Spleen (tissue), 7 donors: ENCODE measurements around the gene SETD1B.

Experiments
- POLR2AphosphoS5 ChIP-seq, 3 donors: sonication (generic); formaldehyde crosslinking; IDR thresholded peaks; one replicate each; pipeline ENCODE4 v1.5.1; 2017; ENCODE audit warnings: antibody characterized with exemption in 3 of 3
- TF ChIP-seq, protein P1 (sequence below), 11 experiments: fragments of 200-600 bp in 7 of 11; fragments of 450-650 bp in 4 of 11; sonication (generic) in 4 of 11; IDR thresholded peaks in 8 of 11; conservative IDR thresholded peaks in 3 of 11; 1 replicate in 7 of 11; 2 replicates in 4 of 11; pipeline versions ENCODE4 v1.4.0 to v1.8.0; 2016 to 2021; ENCODE audit warnings: antibody characterized with exemption in 11 of 11, inconsistent platforms in 4 of 11, mild to moderate bottlenecking in 1 of 11
- donor health status: DM: no; HTN: no; CAD: no; lungs with moderate emphysema.
- donor health status: DM: no; HTN: no; CAD: no.
- donor health status: DM: no; HTN: no; CAD: no.

DNA sequence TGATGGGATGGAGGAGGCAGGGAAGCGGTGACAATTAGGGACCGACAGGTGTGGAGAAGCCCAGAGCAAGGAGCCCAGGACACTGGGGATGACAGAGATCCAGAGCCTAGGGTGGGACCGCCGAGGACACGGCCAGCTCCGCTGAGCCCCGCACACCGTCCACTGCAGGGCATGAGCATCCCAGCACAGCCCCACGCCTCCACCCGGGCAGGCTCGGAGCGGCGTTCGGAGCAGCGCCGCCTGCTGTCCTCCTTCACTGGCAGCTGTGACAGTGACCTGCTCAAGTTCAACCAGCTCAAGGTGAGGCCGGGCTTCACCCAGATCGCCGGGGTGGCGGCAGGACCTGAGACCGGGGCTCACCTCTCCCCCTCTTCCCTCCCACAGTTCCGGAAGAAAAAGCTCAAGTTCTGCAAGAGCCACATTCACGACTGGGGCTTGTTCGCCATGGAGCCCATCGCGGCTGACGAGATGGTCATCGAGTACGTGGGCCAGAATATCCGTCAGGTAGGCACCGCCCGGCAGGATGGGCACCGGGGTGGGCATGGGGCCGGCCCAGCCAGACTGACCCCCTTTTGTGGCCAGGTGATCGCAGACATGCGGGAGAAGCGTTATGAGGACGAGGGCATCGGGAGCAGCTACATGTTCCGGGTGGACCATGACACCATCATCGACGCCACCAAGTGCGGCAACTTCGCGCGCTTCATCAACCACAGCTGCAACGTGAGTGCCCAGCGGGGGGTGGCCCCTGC lies 23.7 kb downstream of the SETD1B start:
- TF ChIP-seq, protein P1, sequence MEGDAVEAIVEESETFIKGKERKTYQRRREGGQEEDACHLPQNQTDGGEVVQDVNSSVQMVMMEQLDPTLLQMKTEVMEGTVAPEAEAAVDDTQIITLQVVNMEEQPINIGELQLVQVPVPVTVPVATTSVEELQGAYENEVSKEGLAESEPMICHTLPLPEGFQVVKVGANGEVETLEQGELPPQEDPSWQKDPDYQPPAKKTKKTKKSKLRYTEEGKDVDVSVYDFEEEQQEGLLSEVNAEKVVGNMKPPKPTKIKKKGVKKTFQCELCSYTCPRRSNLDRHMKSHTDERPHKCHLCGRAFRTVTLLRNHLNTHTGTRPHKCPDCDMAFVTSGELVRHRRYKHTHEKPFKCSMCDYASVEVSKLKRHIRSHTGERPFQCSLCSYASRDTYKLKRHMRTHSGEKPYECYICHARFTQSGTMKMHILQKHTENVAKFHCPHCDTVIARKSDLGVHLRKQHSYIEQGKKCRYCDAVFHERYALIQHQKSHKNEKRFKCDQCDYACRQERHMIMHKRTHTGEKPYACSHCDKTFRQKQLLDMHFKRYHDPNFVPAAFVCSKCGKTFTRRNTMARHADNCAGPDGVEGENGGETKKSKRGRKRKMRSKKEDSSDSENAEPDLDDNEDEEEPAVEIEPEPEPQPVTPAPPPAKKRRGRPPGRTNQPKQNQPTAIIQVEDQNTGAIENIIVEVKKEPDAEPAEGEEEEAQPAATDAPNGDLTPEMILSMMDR (IDR thresholded peaks at IDR 0.05 in 8 of 11, conservative IDR thresholded peaks at IDR 0.05 in 3 of 11) = no peak
- TF ChIP-seq POLR2AphosphoS5 (IDR thresholded peaks at IDR 0.05) = peak in 2 of 3 donors; percentile 37 to 76
